GM12864 (cell line): ENCODE measurements around the gene NAP1L4.

Source experiments
- DNase-seq: peaks from one replicate; pipeline ENCODE4 v3.0.0-alpha.2; 2011; ENCODE audit warnings: low read depth
- H3K4me3 ChIP-seq: 2 replicates; pipeline ENCODE4 v1.5.1; 2011; ENCODE audit warnings: mild to moderate bottlenecking, low read depth, low read length, control low read depth
- CTCF ChIP-seq: IDR thresholded peaks from 2 replicates; pipeline ENCODE4 v1.5.1; 2011; ENCODE audit warnings: low read depth, mild to moderate bottlenecking, moderate library complexity, low read length, control low read depth, inconsistent platforms; ENCODE audit errors: missing control alignments

Gene NAP1L4

GRCh38 chr11:3011891-3012885 lies 20.1 kb upstream of the NAP1L4 start:
- DNase-seq, result no peak

GRCh38 chr11:3010521-3011275 lies 18.6 kb upstream of the NAP1L4 start:
- no peak for TF ChIP-seq CTCF
- H3K4me3 ChIP-seq, result no peak overlapping the region
- DNase-seq, result no peak

More at GRCh38 chr11:3011891-3012885, 20.1 kb upstream of the NAP1L4 start:
- TF ChIP-seq CTCF, result no peak
- H3K4me3 ChIP-seq, result no peak overlapping the region

- TF ChIP-seq CTCF, result no peak
- H3K4me3 ChIP-seq, result no peak overlapping the region
- no peak for DNase-seq
Measured at GRCh38 chr11:3010004-3010403, 17.9 kb upstream of the NAP1L4 start.

GRCh38 chr11:3009481-3009880 lies 17.4 kb upstream of the NAP1L4 start:
- DNase-seq, result no peak
- no peak overlapping the region for H3K4me3 ChIP-seq
- no peak for TF ChIP-seq CTCF

GRCh38 chr11:3008746-3009336 lies 16.7 kb upstream of the NAP1L4 start:
- no peak for DNase-seq
- TF ChIP-seq CTCF, result no peak
- no peak overlapping the region for H3K4me3 ChIP-seq

- no peak for TF ChIP-seq CTCF
- no peak overlapping the region for H3K4me3 ChIP-seq
- no peak for DNase-seq
Measured at GRCh38 chr11:3007404-3008010, 15.4 kb upstream of the NAP1L4 start.
